Activated gamma-delta T cell treated with anti-CD3 and anti-CD28 coated beads, Interleukin-2, amount 50 U/mL, for 16 hours (primary cell): ENCODE measurements around the gene SEC61A1.

Experiments used
- DNase-seq: peaks from one replicate; pipeline ENCODE4 v3.0.0-alpha.2; 2020; ENCODE audit warnings: low read depth

SEC61A1 gene

GRCh38 chr3:128078322-128078721 lies 26.1 kb downstream of the SEC61A1 start:
- no peak for DNase-seq

GRCh38 chr3:128078875-128079274 lies 26.6 kb downstream of the SEC61A1 start:
- DNase-seq: no peak

GRCh38 chr3:128079823-128080222 lies 27.6 kb downstream of the SEC61A1 start:
- DNase-seq: no peak

- DNase-seq: no peak
Measured at GRCh38 chr3:128080323-128081080, 28.3 kb downstream of the SEC61A1 start.

- no peak for DNase-seq
Measured at GRCh38 chr3:128081226-128081625, 29.0 kb downstream of the SEC61A1 start.

GRCh38 chr3:128081846-128082245 lies 29.6 kb downstream of the SEC61A1 start:
- DNase-seq: no peak

- no peak for DNase-seq
Measured at GRCh38 chr3:128082546-128082945, 30.3 kb downstream of the SEC61A1 start.

GRCh38 chr3:128083396-128083795 lies 31.2 kb downstream of the SEC61A1 start:
- DNase-seq: no peak

GRCh38 chr3:128083980-128084674 lies 31.9 kb downstream of the SEC61A1 start:
- DNase-seq: no peak

- no peak for DNase-seq
Measured at GRCh38 chr3:128084675-128085021, 32.4 kb downstream of the SEC61A1 start.

- no peak for DNase-seq
Measured at GRCh38 chr3:128089135-128089534, 36.9 kb downstream of the SEC61A1 start.

- no peak for DNase-seq
Measured at GRCh38 chr3:128091586-128091985, 39.3 kb downstream of the SEC61A1 start.

- no peak for DNase-seq
Measured at GRCh38 chr3:128094295-128095151, 42.3 kb downstream of the SEC61A1 start.

- peak; percentile 56 for DNase-seq
Measured at GRCh38 chr3:128095222-128095703, 43.0 kb downstream of the SEC61A1 start.

- DNase-seq: no peak
Measured at GRCh38 chr3:128098234-128098633, 46.0 kb downstream of the SEC61A1 start.

GRCh38 chr3:128100161-128100560 lies 47.9 kb downstream of the SEC61A1 start:
- DNase-seq: no peak

GRCh38 chr3:128100638-128101037 lies 48.4 kb downstream of the SEC61A1 start:
- no peak for DNase-seq

- DNase-seq: no peak
Measured at GRCh38 chr3:128103136-128103676, 51.0 kb downstream of the SEC61A1 start.

- DNase-seq: no peak
Measured at GRCh38 chr3:128107834-128108233, 55.6 kb downstream of the SEC61A1 start.

- DNase-seq: no peak
Measured at GRCh38 chr3:128111147-128111546, 58.9 kb downstream of the SEC61A1 start.

- DNase-seq: peak; percentile 13
Measured at GRCh38 chr3:128112357-128112968, 60.2 kb downstream of the SEC61A1 start.
